ENCODE measurements around the gene RFTN1. TPM values are rescaled to one million over a fixed set of nuclear protein-coding genes. Genes with fewer than 3 reads are reported as not detected.

The RFTN1 gene, protein sequence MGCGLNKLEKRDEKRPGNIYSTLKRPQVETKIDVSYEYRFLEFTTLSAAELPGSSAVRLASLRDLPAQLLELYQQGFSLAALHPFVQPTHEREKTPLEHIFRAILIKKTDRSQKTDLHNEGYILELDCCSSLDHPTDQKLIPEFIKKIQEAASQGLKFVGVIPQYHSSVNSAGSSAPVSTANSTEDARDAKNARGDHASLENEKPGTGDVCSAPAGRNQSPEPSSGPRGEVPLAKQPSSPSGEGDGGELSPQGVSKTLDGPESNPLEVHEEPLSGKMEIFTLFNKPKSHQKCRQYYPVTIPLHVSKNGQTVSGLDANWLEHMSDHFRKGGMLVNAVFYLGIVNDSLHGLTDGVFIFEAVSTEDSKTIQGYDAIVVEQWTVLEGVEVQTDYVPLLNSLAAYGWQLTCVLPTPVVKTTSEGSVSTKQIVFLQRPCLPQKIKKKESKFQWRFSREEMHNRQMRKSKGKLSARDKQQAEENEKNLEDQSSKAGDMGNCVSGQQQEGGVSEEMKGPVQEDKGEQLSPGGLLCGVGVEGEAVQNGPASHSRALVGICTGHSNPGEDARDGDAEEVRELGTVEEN
- 10 to 100 TPM; 12.1 to 26.0 (median 18.6) TPM for total RNA-seq
- 10 to 100 TPM; 10.9 to 26.4 (median 22.2) TPM for polyA plus RNA-seq

DNA sequence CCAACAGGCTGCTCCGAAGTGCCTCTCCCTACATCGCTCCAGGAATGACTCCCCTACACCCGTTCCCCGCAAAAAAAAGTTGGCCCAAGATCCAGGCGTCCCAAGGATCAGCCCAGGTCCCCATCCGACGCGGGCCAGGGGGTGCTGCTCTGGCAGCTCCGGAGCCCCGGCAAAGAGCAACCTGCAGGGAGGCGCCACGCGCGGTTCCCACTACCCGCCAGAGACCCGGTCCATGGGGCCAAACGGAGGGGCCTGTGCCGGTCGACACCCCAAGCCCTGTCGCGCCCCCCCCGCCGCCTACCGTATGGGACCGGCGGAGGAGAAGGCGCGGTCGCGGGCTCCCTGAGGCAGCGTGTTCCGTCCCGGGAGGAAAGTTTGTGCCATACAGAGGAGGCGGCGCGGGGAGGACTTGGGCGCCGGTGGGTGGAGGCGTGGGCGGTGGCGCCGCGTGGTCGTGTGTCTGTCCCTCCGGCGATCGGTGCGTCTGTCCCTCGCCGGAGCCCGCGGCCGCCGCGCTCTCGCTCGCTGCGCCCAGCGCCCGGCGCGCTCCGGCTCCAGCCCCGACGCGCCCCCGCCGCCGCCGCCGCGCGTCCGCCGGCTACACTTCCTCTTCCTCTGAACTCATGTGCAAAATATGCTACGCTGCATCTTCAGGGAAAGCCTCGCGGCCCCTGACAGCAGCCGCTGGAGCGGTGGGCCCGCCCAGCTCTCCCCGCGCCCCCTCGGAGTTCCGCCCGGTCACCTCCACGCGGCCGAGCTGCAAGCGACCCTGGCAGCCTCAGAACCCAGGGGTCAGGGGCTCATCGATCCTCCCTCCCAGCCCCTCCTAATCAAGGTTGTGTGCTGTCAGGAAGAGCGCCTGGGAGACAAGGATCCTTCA lies at the start of gene RFTN1:
RFTN1 (minus strand) TSS at position 559 of the 880 bp plus-strand sequence. CDS start 19,830 bp downstream, outside the sequence.
- DNase-seq, result no peak
- H3K4me3 ChIP-seq, result peak within 1 kb of the TSS; percentile 39 to 73 (median 54)
- peak within 1 kb of the TSS; percentile 63 to 91 (median 68) for H3K27ac ChIP-seq
- no peaks in the 10 kb centered on the region for H3K9me3 ChIP-seq
- peaks cover 0 to 33% (median 0%) of the 10 kb centered on the region in 3 donors for H3K27me3 ChIP-seq
- 1 to 2% methylated on average over 92 of the region's 92 CpGs for WGBS, 2 donors
- peaks cover 0 to 21% (median 13%) of the 10 kb centered on the region in 4 donors for H3K4me1 ChIP-seq
- TF ChIP-seq, protein P1, sequence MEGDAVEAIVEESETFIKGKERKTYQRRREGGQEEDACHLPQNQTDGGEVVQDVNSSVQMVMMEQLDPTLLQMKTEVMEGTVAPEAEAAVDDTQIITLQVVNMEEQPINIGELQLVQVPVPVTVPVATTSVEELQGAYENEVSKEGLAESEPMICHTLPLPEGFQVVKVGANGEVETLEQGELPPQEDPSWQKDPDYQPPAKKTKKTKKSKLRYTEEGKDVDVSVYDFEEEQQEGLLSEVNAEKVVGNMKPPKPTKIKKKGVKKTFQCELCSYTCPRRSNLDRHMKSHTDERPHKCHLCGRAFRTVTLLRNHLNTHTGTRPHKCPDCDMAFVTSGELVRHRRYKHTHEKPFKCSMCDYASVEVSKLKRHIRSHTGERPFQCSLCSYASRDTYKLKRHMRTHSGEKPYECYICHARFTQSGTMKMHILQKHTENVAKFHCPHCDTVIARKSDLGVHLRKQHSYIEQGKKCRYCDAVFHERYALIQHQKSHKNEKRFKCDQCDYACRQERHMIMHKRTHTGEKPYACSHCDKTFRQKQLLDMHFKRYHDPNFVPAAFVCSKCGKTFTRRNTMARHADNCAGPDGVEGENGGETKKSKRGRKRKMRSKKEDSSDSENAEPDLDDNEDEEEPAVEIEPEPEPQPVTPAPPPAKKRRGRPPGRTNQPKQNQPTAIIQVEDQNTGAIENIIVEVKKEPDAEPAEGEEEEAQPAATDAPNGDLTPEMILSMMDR (IDR thresholded peaks at IDR 0.05), result no peak
- TF ChIP-seq EP300 (IDR thresholded peaks at IDR 0.05) (no peak), POLR2AphosphoS5 (IDR thresholded peaks at IDR 0.05) (peak in 1 of 4 donors; percentile 18), POLR2A (IDR thresholded peaks at IDR 0.05) (no peak)
- no peaks in the 10 kb centered on the region for H3K36me3 ChIP-seq
- intact Hi-C loops (cut with DNase I), result loop anchor here (10.0 kb wide), 1 partner anchor 219 kb away; no protein-coding TSS in a partner anchor

DNA sequence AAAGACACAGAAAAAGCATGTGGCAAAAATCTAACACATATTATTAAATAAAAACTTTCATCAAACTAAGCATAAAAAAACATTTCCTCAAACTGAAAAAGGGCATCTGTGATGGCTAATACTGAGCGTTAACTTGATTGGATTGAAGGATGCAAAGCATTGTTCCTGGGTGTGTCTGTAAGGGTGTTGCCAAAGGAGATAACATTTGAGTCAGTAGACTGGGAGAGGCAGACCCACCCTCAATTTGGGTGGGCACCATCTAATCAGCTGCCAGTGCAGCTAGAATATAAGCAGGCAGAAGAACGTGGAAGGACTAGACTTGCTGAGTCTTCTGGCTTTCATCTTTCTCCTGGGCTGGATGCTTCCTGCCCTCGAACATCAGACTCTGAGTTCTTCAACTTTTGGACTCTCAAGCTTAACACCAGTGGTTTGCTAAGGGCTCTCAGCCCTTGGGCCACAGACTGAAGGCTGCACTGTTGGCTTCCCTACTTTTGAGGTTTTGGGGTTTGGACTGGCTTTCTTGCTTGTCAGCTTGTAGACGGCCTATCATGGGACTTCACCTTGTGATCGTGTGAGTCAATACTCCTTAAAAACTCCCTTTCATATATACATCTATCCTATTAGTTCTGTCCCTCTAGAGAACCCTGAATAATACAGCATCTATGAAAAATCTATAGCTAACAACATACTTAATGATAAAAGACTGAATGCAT lies 46.3 kb upstream of the RFTN1 start:
- peaks cover 0 to 6% (median 2%) of the 10 kb centered on the region in 4 donors for H3K9me3 ChIP-seq
- TF ChIP-seq, protein P1 (IDR thresholded peaks at IDR 0.05), result no peak
- TF ChIP-seq POLR2AphosphoS5 (IDR thresholded peaks at IDR 0.05) (no peak), EP300 (IDR thresholded peaks at IDR 0.05) (no peak), POLR2A (IDR thresholded peaks at IDR 0.05) (no peak)
- no peak overlapping the region for H3K27ac ChIP-seq
- intact Hi-C loops (cut with DNase I), result no loop called here
- WGBS, 2 donors, result 64 to 85% methylated on average over 5 of the region's 5 CpGs
- no peak for DNase-seq
- H3K36me3 ChIP-seq, result no peaks in the 10 kb centered on the region
- H3K27me3 ChIP-seq, result no peaks in the 10 kb centered on the region
- H3K4me1 ChIP-seq, result no peaks in the 10 kb centered on the region
- no peak overlapping the region for H3K4me3 ChIP-seq

DNA sequence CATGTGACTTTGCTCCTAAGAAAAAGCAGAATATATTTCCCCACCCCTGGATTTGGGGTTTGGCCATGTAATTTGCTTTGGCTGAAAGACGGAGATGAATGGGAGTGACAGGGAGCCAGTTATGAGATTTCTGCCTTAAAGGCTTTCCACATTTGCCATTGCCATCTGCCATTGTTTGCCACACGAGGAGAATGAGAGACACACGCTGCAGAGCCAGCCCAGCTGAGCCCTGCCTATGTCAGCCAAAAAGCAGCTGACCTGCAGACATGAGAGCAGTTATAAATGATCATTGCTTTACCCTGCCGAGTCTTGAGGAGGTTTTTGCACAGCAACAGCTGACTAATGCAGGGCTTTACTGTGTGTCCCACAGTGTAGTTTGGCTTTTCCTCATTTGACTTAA lies 40.6 kb upstream of the RFTN1 start:
- H3K4me3 ChIP-seq, result no peak overlapping the region
- no peak for DNase-seq
- no peaks in the 10 kb centered on the region for H3K27me3 ChIP-seq
- no peaks in the 10 kb centered on the region for H3K9me3 ChIP-seq
- H3K4me1 ChIP-seq, result peaks cover 0 to 6% (median 3%) of the 10 kb centered on the region in 4 donors
- no peak overlapping the region for H3K27ac ChIP-seq
- intact Hi-C loops (cut with DNase I), result no loop called here
- H3K36me3 ChIP-seq, result no peaks in the 10 kb centered on the region
- TF ChIP-seq POLR2A (IDR thresholded peaks at IDR 0.05) (no peak), POLR2AphosphoS5 (IDR thresholded peaks at IDR 0.05) (no peak), EP300 (IDR thresholded peaks at IDR 0.05) (no peak)
- 75 to 89% methylated on average over 4 of the region's 4 CpGs for WGBS, 2 donors

DNA sequence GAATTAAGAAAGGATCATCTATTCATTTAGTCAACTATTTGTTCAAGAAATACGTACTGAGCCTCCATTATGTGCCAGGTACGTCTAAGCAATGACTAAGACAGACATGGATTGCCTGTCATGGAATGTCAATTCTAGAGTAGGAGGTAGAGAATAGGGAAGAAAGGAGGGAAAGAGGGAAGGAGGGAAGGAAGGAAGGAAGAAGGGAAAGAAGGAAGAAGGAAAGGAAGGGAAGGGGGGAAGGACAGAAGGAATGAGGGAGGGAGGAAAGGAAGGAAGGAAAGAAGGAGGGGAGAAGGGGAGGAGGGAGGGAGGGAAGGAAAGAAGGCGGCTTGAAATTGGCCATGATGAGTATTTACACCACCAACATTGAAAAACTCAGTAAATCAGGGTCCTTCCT lies 39.3 kb upstream of the RFTN1 start:
- intact Hi-C loops (cut with DNase I), result no loop called here
- no peaks in the 10 kb centered on the region for H3K27me3 ChIP-seq
- no peak overlapping the region for H3K27ac ChIP-seq
- WGBS, 2 donors, result 73 to 84% methylated on average over 3 of the region's 3 CpGs
- no peaks in the 10 kb centered on the region for H3K36me3 ChIP-seq
- no peak for DNase-seq
- peaks cover 0 to 6% (median 3%) of the 10 kb centered on the region in 4 donors for H3K4me1 ChIP-seq
- TF ChIP-seq EP300 (IDR thresholded peaks at IDR 0.05) (no peak), POLR2A (IDR thresholded peaks at IDR 0.05) (no peak), POLR2AphosphoS5 (IDR thresholded peaks at IDR 0.05) (no peak)
- TF ChIP-seq, protein P1 (IDR thresholded peaks at IDR 0.05), result no peak
- H3K9me3 ChIP-seq, result no peaks in the 10 kb centered on the region
- H3K4me3 ChIP-seq, result no peak overlapping the region

Data from sigmoid colon (tissue), 7 donors.